ENCODE measurements around the gene UFM1. TPM values are rescaled to one million over a fixed set of nuclear protein-coding genes. Genes with fewer than 3 reads are reported as not detected.
"Not testable (repeated sequence)": the region's sequence is repeated elsewhere in the genome, so short reads cannot be mapped to it uniquely, and the experiment has no call there.

UFM1 gene
- total and polyA plus RNA-seq, 2 donors (not counting 1 experiment from before 2014, with no cell fraction given) = 83.6 to 98.3 TPM

DNA sequence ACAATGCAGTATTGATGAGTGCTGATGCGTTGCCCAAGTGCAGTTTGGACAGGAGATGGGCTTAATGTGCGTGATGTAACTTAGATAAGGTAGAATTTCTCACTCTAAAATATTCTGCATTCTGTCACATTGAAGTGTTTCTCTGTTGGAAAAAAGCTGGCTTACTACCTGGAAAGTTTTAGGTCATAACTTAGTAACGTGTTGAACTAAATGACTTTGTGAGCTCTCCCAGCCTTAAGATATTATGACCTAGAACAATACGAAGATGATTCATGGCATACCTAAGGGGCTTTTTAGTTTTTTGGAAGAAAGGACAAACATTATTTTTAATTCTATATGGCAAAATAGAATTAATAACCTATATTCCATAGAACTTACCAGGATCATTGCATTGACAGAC lies 9.0 kb downstream of the UFM1 start:
- H3K9ac ChIP-seq (ENCODE audit: insufficient read depth, low read length) = no peak overlapping the region
- H3K79me2 ChIP-seq (ENCODE audit: control insufficient read depth, insufficient read depth, low read length) = peaks cover 1% of the 10 kb centered on the region
- H3K4me3 ChIP-seq (replicated peaks in 1 of 4; ENCODE audit: control extremely low read depth in 1 of 4, insufficient read depth in 1 of 4, low read depth in 3 of 4, low read length in 4 of 4) = no peak overlapping the region
- DNase-seq (ENCODE audit: low read depth in 2 of 2) = no peak
- H3K4me2 ChIP-seq (ENCODE audit: extremely low read depth, insufficient read depth, low read length) = no peak overlapping the region
- H2AFZ ChIP-seq (ENCODE audit: low read length) = no peak overlapping the region
- H3K27me3 ChIP-seq (ENCODE audit: control insufficient read depth, insufficient read depth, low read length) = no peaks in the 10 kb centered on the region
- peaks cover 6% of the 10 kb centered on the region for H3K36me3 ChIP-seq (ENCODE audit: control insufficient read depth, insufficient read depth, low read length)
- TF ChIP-seq, protein P1, sequence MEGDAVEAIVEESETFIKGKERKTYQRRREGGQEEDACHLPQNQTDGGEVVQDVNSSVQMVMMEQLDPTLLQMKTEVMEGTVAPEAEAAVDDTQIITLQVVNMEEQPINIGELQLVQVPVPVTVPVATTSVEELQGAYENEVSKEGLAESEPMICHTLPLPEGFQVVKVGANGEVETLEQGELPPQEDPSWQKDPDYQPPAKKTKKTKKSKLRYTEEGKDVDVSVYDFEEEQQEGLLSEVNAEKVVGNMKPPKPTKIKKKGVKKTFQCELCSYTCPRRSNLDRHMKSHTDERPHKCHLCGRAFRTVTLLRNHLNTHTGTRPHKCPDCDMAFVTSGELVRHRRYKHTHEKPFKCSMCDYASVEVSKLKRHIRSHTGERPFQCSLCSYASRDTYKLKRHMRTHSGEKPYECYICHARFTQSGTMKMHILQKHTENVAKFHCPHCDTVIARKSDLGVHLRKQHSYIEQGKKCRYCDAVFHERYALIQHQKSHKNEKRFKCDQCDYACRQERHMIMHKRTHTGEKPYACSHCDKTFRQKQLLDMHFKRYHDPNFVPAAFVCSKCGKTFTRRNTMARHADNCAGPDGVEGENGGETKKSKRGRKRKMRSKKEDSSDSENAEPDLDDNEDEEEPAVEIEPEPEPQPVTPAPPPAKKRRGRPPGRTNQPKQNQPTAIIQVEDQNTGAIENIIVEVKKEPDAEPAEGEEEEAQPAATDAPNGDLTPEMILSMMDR (conservative IDR thresholded peaks at IDR 0.05 in 1 of 2, IDR thresholded peaks at IDR 0.05 in 1 of 2; ENCODE audit: low read depth in 1 of 2, low read length in 2 of 2) = no peak
- no peak for TF ChIP-seq EZH2 (IDR thresholded peaks at IDR 0.05; ENCODE audit: low read length, missing control alignments)
- H3K27ac ChIP-seq (ENCODE audit: insufficient read depth, low read length) = no peak overlapping the region
- no peaks in the 10 kb centered on the region for H4K20me1 ChIP-seq (ENCODE audit: control insufficient read depth, extremely low read depth, insufficient read depth, low read length)
- no peaks in the 10 kb centered on the region for H3K4me1 ChIP-seq (ENCODE audit: control insufficient read depth, extremely low read depth, insufficient read depth, low read length)
- H3K9me3 ChIP-seq (ENCODE audit: control insufficient read depth, insufficient read depth, low read depth, low read length) = no peaks in the 10 kb centered on the region

DNA sequence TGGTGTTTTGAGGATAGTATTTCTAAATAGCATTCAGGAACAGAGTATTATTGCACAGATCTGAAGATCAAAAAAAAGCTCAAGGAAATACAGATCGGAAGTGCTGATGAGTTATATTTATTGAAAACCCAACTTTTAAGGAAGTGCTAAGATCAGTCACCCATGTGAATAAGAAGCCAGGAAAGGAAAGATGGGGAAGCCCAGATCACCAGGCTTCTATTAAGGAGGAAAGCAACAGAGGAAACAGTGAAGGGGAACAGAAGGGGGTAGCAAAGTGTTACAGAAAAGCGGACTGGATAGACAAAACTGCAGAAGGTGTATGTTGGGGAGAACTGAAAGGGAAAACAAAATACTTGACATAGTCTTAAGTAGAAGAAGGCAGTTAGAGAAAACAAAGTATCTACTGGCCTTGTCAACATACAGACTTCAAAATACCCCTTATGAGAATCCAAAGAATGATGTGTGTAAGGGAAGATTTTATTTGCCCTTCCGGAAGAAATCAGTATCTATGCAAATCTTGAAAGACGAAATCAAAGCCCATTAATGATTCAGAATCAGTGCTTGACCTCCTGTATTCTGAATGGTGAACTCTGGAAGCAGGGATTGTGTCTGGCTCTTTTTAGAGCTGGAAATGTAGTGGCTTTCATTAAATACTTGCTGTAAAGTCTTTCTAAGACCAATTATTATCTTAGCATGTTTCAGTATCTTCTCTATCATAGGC lies 12.1 kb downstream of the UFM1 start:
- no peak overlapping the region for H3K4me2 ChIP-seq (ENCODE audit: extremely low read depth, insufficient read depth, low read length)
- H3K4me1 ChIP-seq (ENCODE audit: control insufficient read depth, extremely low read depth, insufficient read depth, low read length) = no peaks in the 10 kb centered on the region
- DNase-seq (ENCODE audit: low read depth in 2 of 2) = no peak
- H3K79me2 ChIP-seq (ENCODE audit: control insufficient read depth, insufficient read depth, low read length) = no peaks in the 10 kb centered on the region
- H3K9me3 ChIP-seq (ENCODE audit: control insufficient read depth, insufficient read depth, low read depth, low read length) = no peaks in the 10 kb centered on the region
- TF ChIP-seq, protein P1 (conservative IDR thresholded peaks at IDR 0.05 in 1 of 2, IDR thresholded peaks at IDR 0.05 in 1 of 2; ENCODE audit: low read depth in 1 of 2, low read length in 2 of 2) = no peak
- TF ChIP-seq EZH2 (IDR thresholded peaks at IDR 0.05; ENCODE audit: low read length, missing control alignments) = no peak
- no peak overlapping the region for H3K4me3 ChIP-seq (replicated peaks in 1 of 4; ENCODE audit: control extremely low read depth in 1 of 4, insufficient read depth in 1 of 4, low read depth in 3 of 4, low read length in 4 of 4)
- H3K27ac ChIP-seq (ENCODE audit: insufficient read depth, low read length) = no peak overlapping the region
- H3K27me3 ChIP-seq (ENCODE audit: control insufficient read depth, insufficient read depth, low read length) = no peaks in the 10 kb centered on the region
- H2AFZ ChIP-seq (ENCODE audit: low read length) = no peak overlapping the region
- no peaks in the 10 kb centered on the region for H4K20me1 ChIP-seq (ENCODE audit: control insufficient read depth, extremely low read depth, insufficient read depth, low read length)
- no peak overlapping the region for H3K9ac ChIP-seq (ENCODE audit: insufficient read depth, low read length)
- H3K36me3 ChIP-seq (ENCODE audit: control insufficient read depth, insufficient read depth, low read length) = peaks cover 3% of the 10 kb centered on the region

DNA sequence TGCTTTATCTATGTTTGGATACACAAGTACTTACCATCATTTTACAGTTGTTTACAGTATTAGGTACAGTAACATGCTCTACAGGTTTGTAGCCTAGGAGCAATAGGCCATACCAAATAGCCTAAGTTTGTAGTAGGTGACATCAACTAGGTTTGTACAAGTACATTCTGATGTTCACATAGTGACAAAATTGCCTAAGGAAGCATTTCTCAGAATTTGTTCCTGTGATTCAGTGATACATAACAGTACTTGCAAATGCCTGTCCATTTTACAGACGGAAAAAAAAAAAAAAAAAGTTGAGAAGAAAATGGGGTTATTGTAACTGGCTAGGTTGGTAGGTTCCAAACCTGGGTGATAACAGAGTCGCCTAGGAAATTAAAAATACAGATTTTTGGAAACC lies 13.6 kb downstream of the UFM1 start:
- Histone ChIP-seq H3K9me3 (ENCODE audit: control insufficient read depth, insufficient read depth, low read depth, low read length) (no peaks in the 10 kb centered on the region), H3K4me2 (ENCODE audit: extremely low read depth, insufficient read depth, low read length) (no peak overlapping the region), H3K4me1 (ENCODE audit: control insufficient read depth, extremely low read depth, insufficient read depth, low read length) (no peaks in the 10 kb centered on the region), H3K79me2 (ENCODE audit: control insufficient read depth, insufficient read depth, low read length) (no peaks in the 10 kb centered on the region), H3K27me3 (ENCODE audit: control insufficient read depth, insufficient read depth, low read length) (no peaks in the 10 kb centered on the region), H2AFZ (ENCODE audit: low read length) (no peak overlapping the region), H4K20me1 (ENCODE audit: control insufficient read depth, extremely low read depth, insufficient read depth, low read length) (no peaks in the 10 kb centered on the region), H3K27ac (ENCODE audit: insufficient read depth, low read length) (no peak overlapping the region), H3K4me3 (replicated peaks in 1 of 4; ENCODE audit: control extremely low read depth in 1 of 4, insufficient read depth in 1 of 4, low read depth in 3 of 4, low read length in 4 of 4) (no peak overlapping the region), H3K9ac (ENCODE audit: insufficient read depth, low read length) (no peak overlapping the region), H3K36me3 (ENCODE audit: control insufficient read depth, insufficient read depth, low read length) (peaks cover 3% of the 10 kb centered on the region)
- TF ChIP-seq EZH2 (IDR thresholded peaks at IDR 0.05; ENCODE audit: low read length, missing control alignments) = no peak
- TF ChIP-seq, protein P1 (conservative IDR thresholded peaks at IDR 0.05 in 1 of 2, IDR thresholded peaks at IDR 0.05 in 1 of 2; ENCODE audit: low read depth in 1 of 2, low read length in 2 of 2) = no peak
- no peak for DNase-seq (ENCODE audit: low read depth in 2 of 2)

DNA sequence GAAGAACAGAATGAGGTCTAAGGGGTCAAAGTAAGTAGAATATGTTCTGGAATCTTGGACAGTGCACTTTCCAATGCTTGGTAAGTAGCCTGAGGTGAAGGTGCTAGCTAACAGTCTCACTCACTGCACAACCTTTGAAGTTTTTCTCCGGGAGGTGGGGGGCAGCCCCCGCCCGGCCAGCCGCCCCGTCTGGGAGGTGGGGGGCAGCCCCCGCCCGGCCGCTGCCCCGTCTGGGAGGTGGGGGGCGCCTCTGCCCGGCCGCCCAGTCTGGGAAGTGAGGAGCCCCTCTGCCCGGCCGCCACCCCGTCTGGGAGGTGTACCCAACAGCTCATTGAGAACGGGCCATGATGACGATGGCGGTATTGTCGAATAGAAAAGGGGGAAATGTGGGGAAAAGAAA lies 14.1 kb downstream of the UFM1 start:
- H3K79me2 ChIP-seq (ENCODE audit: control insufficient read depth, insufficient read depth, low read length); H3K4me2 ChIP-seq (ENCODE audit: extremely low read depth, insufficient read depth, low read length); DNase-seq (ENCODE audit: low read depth in 2 of 2); H3K27me3 ChIP-seq (ENCODE audit: control insufficient read depth, insufficient read depth, low read length); H3K4me3 ChIP-seq (replicated peaks in 1 of 4; ENCODE audit: control extremely low read depth in 1 of 4, insufficient read depth in 1 of 4, low read depth in 3 of 4, low read length in 4 of 4); H3K4me1 ChIP-seq (ENCODE audit: control insufficient read depth, extremely low read depth, insufficient read depth, low read length); H3K36me3 ChIP-seq (ENCODE audit: control insufficient read depth, insufficient read depth, low read length); H3K9me3 ChIP-seq (ENCODE audit: control insufficient read depth, insufficient read depth, low read depth, low read length); H2AFZ ChIP-seq (ENCODE audit: low read length); H3K27ac ChIP-seq (ENCODE audit: insufficient read depth, low read length); H3K9ac ChIP-seq (ENCODE audit: insufficient read depth, low read length); H4K20me1 ChIP-seq (ENCODE audit: control insufficient read depth, extremely low read depth, insufficient read depth, low read length): not testable (repeated sequence)

Data from fibroblast of lung (primary cell).